Activated CD4-positive, alpha-beta T cell treated with anti-CD3 and anti-CD28 coated beads for 48 hours (primary cell): ENCODE measurements around the gene PALM3.
A peak's percentile ranks its signal among the peaks of the same experiment; 100 is the strongest.

Experiments used
- DNase-seq: peaks from one replicate; pipeline ENCODE4 v3.0.0-alpha.2; 2020

Gene PALM3

DNA sequence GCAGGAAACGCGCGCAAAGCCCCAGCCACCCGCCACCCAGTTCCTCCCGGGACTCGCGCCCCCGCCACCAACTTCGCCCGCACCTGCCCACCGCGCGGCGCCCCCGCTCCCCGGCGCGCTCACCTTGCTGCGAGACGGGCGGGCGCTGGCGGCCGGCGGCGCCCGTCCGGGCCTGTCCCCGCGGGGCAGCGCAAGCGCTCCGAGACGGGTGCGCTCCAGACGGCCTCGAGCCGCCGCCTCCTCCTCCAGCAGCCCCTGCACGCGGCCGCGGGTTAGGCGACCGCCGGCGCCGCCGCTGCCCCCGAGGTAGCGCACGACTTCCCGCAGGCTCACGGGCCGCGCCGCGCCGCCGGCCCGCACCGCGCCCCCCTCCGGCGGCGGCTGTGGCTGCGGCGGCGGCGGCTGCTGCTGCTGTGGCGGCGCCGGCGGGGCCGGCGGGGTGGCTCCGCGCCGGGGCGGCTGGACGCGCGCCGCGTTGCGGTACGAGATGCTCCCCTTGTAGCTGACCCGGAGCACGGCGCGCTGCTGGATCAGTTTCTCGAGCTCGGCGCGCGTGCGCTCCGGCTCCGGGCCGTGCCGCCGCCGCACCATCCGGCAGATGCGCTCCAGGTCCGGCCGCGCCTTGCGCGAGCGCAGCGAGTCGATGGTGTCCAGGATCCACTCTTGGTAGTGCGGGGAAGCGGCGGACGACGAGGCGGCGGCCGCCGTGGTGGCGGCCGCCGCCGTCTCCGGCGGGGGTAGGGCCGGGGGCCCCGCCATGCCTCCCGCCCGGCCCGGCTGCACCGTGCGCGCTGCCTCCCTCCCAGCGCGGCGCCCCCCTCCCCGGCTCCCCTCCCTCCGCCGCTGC, 28.0 kb upstream of the PALM3 start:
- DNase-seq, result peak; percentile 72

DNA sequence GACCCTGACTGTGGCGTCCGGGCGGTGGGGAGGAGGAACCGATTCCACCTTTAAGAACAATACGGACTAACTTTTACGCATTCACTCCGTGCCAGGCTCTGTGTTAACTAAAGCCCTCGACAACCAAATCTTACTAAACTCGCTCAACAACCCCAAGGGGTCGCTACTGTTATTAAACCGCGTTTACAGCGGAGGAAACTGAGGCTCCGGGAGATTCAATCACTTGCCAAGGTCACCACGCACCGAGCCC, 27.5 kb upstream of the PALM3 start:
- DNase-seq, result peak; percentile 28

DNA sequence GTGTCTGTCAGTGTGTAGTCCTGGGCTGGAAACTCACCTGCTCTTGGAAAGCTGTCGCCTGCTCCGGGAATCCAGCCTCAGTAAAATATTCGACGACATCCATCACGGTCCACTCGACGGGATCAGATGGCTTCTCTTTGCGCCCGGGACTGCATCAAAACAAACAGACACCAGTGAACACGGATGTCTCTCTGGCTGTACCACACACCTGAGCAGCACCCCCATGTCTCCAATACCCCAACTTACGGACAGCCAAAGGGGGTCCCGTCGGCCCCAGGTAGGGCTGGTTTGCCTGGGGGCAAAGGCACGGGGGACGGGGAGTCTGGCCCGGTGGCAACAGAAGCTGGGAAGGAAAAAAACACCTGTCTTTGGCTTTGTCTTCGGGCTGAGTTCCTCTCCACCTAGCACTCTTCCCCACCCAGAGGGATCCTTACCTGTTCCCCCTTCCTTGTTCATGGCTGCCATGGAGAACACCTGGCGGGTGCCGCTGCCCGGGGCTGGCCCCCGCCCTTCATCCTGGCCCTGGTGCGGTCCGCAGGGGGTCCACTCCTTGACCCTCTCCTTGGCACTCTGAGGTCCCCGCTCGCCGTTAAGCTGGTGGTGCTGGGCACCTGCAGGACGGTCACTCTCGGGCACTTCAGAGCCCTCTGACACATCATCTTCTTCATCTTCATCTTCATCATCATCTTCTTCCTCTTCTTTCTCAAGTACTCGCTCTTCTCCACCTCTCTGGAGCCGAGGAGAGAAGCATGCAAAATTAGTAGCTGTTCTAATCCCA, 26.9 kb upstream of the PALM3 start:
- DNase-seq, result no peak

DNA sequence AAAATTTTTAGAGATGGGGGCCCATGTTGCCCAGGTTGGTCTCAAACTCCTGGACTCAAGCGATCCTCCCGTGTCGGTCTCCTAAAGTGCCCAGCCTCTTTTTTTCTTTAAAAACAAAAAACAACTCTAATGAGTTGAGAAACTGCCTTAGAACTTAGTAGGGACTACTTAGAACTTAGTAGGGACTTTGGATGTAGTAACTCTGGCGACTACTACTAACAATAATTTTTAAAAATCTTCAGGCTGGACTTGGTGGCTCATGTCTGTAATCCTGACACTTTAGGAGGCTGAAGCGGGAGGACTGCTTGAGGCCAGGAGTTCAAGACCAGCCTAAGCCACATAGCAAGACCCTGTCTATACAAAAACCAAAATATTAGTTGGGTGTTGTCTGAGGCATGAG, 24.2 kb upstream of the PALM3 start:
- DNase-seq, result no peak

DNA sequence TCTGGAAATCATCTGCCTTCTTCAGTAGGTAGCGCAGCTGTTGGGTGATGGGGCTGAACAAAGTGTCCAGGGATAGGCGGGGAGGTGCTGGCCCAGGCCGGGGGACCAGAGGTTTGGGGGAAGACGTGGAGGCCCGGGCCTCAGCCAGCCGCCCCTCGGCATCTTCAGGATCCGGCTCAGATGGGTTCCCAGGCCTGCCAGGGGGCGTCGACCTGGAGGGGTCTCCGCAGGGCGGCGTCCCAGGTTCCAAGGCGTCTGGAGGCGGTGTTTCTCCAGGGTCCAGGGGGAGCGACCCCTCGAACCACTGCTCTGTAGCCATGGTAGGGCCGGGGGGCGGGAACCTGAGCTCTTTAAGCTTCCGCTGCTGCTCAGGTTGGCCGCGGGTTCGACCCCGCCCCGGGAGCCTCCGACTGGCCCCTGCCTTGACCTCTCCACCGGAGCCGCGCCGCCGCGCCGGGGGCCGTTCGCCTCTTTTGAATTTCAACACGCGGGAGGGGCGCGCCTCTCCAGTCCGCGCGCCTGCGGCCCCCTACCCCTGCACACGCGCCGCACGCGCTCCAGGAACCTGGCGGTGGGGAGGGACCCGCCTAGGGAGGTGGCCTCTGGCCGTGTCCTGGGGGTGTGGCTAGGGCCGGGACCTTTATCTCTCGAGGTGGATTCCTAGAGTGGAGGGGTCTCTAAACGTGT, 23.6 kb upstream of the PALM3 start, which contains the start of gene C19orf67:
TSS of gene C19orf67 (minus strand) at position 475 of the 687 bp plus-strand sequence. CDS start at position 319, 156 bp downstream.
- DNase-seq, result no peak

DNA sequence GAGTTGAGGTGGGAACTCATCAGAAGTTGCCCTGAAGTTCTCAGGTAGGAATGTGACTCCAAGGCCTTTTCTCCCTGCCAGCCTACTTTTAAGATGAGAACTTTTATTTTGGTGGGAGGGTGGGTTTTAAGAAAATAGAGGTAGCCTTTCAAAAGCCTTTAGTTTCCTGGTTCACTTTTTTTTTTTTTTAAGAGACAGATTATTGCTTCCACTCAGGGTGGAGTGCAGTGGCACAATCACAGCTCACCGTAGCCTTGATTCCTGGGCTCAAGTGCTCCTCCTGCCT, 20.7 kb upstream of the PALM3 start:
- DNase-seq, result no peak

DNA sequence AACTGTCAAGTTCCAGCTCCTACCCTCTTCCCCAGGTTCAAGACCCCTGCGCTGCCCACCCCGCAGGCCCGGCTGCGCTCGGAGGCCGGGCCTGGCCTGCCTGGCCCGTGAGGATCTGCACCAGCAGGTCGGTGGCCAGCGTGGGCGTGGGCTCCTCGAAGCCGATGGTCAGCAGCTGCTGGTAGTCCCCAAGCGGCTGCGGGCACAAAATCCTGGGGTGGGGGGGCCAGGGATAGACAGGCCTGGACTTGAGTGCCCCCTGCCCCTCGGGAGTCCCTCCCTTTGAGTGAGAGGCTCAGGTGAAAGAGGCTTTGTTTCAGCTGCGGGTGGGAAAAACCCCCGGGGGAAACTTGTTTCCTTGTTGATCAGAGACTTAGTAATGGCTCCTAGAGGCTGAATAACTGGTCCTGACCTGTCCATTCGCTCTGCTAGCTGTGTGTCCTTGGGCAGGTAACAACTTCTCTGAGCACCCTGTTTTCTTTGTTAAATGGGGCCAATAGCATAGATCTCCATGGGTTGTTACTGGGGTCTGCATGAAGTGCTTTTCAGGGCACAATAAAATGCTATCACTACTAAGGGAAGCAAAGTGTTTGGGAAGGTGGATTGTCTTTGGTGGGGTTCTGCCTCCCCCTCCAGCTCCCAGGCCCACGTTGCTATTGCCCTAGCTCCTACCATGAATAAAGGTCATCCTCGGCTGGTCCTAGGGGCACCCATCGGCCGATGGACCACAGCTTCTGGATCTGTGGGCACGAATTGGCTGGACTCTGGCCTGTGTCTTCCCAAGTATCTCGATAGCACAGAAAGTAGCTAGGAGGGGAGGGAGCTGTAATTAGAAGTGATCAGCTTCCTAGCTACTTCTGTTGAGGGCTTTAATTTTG, 20.2 kb upstream of the PALM3 start:
- DNase-seq, result peak; percentile 28

DNA sequence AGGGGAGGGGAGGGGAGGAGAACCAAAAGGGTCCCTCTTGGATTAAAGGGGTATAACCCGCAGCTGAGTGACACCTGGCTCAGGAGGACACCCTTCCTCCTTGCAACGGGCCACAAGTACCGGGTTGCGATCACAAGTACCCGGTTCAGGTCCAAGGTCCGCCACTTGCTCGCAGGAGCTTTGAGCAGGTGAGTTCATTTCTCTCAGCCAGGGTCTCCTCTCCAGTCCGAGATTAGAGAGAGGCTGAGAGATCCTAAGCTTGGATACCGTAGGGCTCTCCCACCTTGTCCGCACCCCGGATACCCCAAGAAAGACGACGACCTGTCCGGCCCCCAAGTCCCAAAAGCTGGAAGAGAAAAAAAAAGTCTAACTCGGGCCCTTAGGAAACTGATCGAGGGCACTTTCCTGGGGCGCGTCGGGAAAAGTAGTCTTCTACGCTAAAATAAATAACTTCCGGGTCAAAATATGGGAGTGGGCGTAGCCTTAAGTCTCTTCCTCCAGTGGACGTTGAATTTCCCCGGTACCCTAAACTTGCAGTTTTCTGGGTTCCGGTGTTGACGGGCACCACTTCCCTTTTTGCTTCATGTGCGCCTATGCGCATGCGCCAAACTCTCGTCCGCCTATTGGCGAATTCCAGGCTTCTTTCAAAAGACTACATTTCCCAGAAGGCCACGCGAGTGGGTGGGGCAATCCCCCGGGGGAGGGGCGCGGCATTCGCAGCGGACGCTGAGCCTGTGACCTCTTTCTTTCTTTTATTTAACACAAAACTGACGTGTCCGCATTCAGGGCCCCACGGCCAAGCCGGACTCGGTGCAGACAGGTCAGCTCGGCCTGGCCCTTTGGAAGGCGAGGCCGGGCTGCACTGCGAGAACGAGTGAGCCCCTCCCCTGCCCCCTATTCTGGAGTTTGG, 19.3 kb upstream of the PALM3 start:
- peak; percentile 100 for DNase-seq

DNA sequence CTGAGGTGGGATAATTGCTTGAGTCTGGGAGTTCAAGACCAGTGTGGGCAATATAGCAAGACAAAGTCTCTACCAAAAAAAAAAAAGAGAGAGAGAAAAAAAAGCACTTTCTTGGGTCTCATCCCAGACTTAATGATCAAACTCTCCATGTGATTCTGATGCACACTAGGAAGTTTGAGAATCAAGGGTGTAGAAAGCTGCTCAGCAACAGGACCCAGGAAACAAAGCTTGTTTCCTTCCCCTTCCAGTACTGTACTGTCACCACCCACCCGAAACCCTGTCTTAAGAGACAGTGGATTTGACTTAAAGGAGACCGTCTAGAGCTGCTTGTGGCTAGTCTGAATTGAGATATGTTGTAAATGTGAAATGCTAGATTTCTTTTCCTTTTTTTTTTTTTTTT, 16.5 kb upstream of the PALM3 start:
- DNase-seq, result no peak

DNA sequence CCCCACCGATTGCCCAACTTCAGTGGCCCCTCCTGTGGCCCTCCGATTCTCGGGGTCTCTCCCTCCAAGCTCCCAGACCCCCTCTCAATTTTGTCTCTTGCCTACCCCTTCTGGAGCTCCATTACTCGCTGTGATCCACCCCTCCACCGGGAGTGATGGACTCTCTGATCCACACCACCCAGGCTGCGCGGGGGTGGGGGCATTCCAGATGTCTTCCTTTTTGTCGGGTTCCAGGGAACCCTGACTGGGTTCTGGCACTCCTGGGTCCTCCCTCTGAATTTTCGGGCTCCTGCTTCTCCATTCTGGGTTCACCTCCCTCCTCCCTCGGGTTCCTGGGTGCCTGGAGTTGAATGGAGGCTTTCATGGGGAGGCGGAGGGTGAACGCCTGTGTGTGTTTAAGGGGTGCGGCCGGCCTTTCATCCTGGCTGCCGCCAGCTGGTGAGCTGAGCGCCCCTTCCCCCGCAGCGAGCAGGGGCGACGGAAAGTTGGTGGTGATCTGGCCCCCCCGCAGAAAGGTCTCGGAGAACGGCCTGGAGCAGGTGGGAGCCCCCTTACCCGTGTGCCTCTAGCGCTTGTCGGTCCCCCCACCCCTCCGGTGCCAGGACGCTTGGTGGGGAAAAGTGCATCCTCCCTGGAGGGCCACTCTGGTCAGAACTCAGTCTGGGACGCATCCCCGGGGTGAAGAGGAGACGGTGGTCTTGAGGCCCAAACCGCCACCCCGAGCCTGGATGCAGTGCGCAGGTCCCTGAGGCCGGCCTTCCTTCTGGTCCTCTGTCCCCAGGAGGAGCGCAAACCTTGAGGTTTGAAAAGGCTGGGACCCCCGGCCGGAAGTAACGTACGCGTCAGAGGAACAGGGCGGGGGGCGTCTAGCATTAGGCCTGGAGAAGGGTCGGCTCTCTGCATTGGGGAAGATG, 12.3 kb upstream of the PALM3 start:
- DNase-seq, result peak; percentile 51

DNA sequence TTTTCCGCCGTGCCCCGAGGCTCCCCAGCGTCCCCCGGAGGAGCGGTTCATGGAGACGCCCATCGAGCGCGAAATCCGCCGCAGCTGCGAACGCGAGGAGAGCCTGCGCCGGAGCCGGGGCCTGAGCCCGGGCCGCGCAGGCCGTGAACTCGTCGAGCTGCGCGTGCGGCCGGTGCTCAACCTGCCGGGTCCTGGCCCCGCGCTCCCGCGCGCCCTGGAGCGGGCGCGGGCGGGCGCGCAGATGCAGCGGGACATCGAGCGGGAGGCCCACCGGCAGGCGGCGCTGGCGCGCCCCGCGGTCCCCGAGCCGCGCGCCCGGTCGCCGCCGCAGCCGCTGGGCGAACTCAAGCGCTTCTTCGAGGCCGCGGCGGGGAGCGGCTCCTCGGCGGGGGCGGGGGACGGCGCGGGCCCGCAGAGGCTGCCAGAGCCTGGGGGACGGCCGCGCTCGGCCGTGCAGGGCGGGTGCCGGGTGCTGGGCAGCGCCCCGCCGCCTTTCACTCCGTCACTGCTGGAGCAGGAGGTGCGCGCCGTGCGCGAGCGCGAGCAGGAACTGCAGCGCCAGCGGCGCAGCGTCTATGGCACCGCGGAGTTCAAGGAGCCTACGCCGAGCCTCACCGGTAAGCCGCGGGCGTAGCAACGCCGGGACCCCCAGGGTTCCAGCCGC, 11.5 kb upstream of the PALM3 start:
- DNase-seq, result peak; percentile 84

DNA sequence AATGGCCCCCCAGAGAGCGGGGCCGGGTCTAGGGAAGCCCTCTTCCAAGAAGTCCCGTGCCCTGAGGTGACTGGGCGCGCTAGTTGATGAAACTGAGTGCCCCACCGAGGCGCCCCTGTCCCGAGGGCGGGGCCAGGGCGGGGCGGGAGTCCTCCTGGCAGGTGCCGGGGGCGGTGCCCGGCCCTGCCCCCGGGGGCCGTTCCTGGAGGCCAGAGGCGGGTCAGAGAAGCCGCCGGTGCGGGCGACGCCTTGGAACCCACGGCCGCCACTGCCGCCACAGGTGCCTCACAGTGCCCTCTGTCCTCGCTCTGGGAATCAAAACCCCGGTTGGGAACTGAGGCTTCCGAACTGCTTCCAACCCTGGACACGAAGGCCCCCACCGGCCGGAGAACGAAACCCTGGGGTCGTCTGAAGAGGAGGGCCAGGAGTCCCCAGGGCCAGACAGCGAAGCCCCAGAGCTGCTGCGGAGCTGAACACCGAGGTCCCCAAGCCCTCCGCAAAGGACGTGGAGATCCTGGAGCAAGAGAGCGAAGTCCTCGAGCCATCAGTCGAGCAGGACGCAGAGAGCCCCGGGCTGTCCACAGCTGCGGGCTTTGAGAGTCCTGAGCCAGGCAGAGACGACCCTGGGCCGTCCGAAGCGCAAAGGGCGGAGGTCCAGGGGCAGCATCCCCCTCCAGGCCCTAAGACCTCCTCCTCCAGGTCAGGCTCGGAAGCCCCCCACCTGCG, 10.8 kb upstream of the PALM3 start, which contains the start of gene MISP3:
TSS of gene MISP3 (plus strand) at position 252 of the 726 bp plus-strand sequence. CDS start 524 bp downstream, outside the sequence.
- DNase-seq, result peak; percentile 43

DNA sequence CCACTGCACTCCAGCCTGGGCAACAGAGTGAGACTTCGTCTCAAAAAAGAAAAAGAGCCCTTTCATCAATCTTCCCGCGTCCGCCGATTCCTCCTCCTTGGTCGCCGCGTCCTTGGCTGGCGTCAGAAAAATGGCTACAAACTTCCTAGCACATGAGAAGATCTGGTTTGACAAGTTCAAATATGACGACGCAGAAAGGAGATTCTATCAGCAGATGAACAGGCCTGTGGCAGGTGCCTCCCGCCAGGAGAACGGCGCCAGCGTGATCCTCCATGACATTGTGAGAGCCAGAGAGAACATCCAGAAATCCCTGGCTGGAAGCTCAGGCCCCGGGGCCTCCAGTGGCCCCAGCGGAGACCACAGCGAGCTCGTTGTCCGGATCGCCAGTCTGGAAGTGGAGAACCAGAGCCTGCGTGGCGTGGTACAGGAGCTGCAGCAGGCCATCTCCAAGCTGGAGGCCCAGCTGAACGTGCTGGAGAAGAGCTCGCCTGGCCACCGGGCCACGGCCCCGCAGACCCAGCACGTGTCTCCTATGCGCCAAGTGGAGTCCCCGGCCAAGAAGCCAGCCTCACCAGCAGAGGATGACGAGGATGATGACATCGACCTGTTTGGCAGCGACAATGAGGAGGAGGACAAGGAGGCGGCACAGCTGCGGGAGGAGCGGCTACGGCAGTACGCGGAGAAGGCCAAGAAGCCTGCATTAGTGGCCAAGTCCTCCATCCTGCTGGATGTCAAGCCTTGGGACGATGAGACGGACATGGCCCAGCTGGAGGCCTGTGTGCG, 8.6 kb upstream of the PALM3 start:
- no peak for DNase-seq

DNA sequence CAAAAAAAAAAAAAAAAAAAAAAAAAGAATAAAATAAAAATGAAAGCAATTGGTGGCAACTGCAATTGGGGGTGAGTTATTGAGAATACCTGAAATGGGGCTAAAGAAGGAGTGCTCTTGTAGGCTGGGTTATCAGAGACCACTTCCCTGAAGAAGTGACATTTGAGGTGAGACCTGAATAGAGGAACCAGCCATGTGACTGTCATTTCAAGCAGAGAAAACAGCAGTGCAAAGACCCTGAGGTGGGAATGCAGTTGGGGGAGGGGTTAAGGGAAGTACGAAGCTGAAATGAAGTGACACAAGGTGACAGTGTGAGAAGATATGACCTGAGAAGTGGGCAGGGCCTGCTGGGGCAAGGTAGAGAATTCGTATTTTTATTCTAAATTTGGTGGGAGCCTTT, 4.3 kb upstream of the PALM3 start:
- DNase-seq, result no peak

DNA sequence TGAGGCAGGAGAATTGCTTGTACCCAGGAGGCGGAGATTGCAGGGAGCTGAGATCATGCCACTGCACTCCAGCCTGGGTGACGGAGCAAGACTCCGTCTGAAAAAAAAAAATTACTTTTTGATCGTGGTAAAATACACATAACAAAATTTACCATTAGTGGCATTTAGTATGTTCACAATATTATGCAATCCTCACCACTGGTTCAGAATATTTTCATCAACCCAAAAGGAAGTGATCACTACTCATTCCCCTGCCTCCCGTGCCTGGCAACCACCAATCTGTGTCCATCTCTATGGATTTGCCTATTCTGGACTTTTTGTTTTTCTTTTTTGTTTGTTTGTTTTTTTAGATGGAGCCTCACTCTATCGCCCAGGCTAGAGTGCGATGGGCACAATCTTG, 1.2 kb upstream of the PALM3 start:
- DNase-seq, result no peak

DNA sequence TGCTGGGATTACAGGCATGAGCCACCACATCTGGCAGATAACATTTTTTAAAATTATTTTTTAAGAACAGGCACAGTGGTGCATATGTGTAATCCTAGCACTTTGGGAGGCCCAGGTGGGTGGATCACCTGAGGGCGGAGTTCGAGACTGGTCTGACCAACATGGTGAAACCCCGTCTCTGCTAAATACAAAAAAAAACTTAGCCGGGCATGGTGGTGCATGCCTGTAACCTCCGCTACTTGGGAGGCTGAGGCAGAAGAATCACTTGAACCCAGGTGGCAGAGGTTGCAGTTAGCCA, 631 bp upstream of the PALM3 start:
- DNase-seq, result no peak

DNA sequence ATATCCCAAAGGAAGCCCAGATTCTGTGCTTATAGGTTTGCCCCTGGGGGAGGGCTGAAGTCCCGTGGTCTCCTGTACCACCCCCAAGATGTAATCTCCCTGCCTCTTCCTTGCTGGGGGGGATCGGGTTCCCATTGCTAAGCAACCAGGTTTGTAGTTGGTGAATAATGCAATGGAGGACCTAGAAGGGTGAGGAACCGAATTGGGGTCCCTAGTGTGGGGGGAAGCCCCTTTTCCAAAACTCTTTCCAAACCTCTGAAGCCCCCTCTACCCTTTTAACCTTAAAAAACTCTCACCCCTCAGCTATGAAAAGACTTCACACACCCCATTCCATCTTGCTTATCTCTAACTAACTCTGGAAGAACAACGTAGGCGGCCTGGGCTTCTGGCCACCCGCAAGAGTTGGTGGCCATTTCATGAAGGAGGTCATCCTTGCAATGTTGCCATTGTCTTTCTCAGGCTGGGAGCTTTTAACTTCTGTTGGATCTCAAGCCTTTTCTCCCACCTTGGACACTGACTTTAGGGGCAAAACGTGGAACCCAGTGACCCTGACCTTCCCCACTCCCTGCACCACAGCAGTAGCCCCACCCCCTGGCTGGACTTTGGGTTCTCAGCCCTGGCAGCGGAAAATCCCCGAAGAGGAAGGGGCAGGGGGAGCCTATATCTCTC, 661 bp downstream of the PALM3 start:
- DNase-seq, result no peak

DNA sequence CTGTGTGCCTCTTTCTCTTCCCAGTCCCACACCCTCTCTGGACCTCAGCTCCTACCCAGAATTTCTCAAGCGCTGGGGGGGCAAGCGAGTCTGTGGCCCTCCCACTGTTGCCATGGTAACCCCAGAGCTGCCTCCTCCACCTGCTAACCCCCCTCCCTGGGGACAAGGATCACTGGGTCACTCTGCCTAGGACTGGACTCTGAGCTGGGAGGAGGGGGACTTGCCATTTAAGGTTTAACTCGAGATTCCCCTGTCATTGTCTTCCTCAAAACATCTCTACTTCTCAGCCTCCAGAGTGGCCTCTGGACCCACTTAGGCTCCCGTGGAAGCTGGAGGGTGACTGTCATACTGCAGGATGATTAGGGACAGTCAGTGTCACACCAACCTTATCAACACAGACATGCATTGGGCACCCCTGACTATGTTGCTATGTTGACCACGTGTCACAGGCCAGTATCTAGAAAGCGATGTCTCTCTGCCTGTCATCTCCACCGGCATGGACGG, 2.2 kb downstream of the PALM3 start:
- DNase-seq, result no peak
